Activated CD4-positive, alpha-beta T cell treated with anti-CD3 and anti-CD28 coated beads for 36 hours (primary cell): ENCODE data around the gene SLC5A3. TPM values are rescaled to one million over a fixed set of nuclear protein-coding genes. Genes with fewer than 3 reads are reported as not detected.

Source experiments
- ATAC-seq: fragments of 200-7000 bp; cut with Tn5 transposase; one replicate; pipeline ENCODE4 v1.10.0; 2021; ENCODE audit warnings: mild to moderate bottlenecking, moderate library complexity
- CTCF ChIA-PET: fragments of 350-600 bp; sonication (Branson Sonifier 250); formaldehyde crosslinking; loops from one replicate; lab custom pipeline; 2021; ENCODE audit warnings: antibody characterized with exemption; lab: Charles Lee
- POLR2A ChIA-PET: fragments of 350-600 bp; sonication (Branson Sonifier 250); formaldehyde crosslinking; loops from one replicate; lab custom pipeline; 2021; ENCODE audit warnings: antibody characterized with exemption, inconsistent platforms; lab: Charles Lee
- DNase-seq: peaks from one replicate; pipeline ENCODE4 v3.0.0-alpha.2; 2020
- H3K27ac Mint-ChIP-seq: one replicate; pipeline ENCODE4 v1.8.0; 2021; ENCODE audit warnings: mixed read lengths
- H3K27me3 Mint-ChIP-seq: one replicate; pipeline ENCODE4 v1.8.0; 2021; ENCODE audit warnings: mixed read lengths
- H3K36me3 Mint-ChIP-seq: one replicate; pipeline ENCODE4 v1.8.0; 2021; ENCODE audit warnings: low read depth, mixed read lengths
- H3K4me1 Mint-ChIP-seq: one replicate; pipeline ENCODE4 v1.8.0; 2021; ENCODE audit warnings: mixed read lengths
- H3K4me3 Mint-ChIP-seq: one replicate; pipeline ENCODE4 v1.8.0; 2021; ENCODE audit warnings: mild to moderate bottlenecking, moderate library complexity, mixed read lengths
- H3K9me3 Mint-ChIP-seq: one replicate; pipeline ENCODE4 v1.8.0; 2021; ENCODE audit warnings: low read depth, mixed read lengths
- intact Hi-C, 2 experiments: fragments of 100-400 bp; cut with DNase I in 1 of 2; cut with micrococcal nuclease in 1 of 2; formaldehyde crosslinking; loops; one replicate each; pipeline versions ENCODE4 v1.14.2 to v1.15.1; 2022 to 2024; cut with DNase I, micrococcal nuclease
- total RNA-seq, 2 experiments: library from RNA; stranded (reverse); gene quantifications; one replicate each; pipeline ENCODE4 v1.2.3, GENCODE V29; 2021

Gene SLC5A3
- total RNA-seq, 2 experiments from 2014 or later, result 18.2 to 22.9 TPM

GRCh38 chr21:34080710-34081109 is 7.3 kb downstream of the SLC5A3 start:
- POLR2A ChIA-PET, result no interaction called here
- H3K36me3 Mint-ChIP-seq, result peaks cover 79% of the 10 kb centered on the region
- H3K27me3 Mint-ChIP-seq, result no peaks in the 10 kb centered on the region
- H3K4me1 Mint-ChIP-seq, result peaks cover 83% of the 10 kb centered on the region
- ATAC-seq (no peak), DNase-seq (no peak)
- H3K27ac Mint-ChIP-seq, result peak overlapping the region; percentile 16
- CTCF ChIA-PET, result interaction anchor here (0.6 to 2.9 kb wide), 2 partner anchors 11 to 55 kb away, joined by 3 to 13 read pairs; no protein-coding TSS in a partner anchor
- intact Hi-C loops, result loop anchor here in 1 of 2 experiments (2.0 kb wide), 1 partner anchor 148 kb away; no protein-coding TSS in a partner anchor
- no peak overlapping the region for H3K4me3 Mint-ChIP-seq
- H3K9me3 Mint-ChIP-seq, result no peaks in the 10 kb centered on the region

- ChIA-PET POLR2A (interaction anchor here (0.8 kb wide), 1 partner anchor 8 kb away, joined by 3 read pairs; no protein-coding TSS in a partner anchor), CTCF (interaction anchor here (0.6 to 1.6 kb wide), 3 partner anchors 9 to 24 kb away, joined by 3 to 4 read pairs (median 3); partner anchors contain the start of genes MRPS6 and SLC5A3)
- H3K27ac Mint-ChIP-seq, result peak overlapping the region; percentile 75
- intact Hi-C loops, result no loop called here
- no peaks in the 10 kb centered on the region for H3K27me3 Mint-ChIP-seq
- no peak for ATAC-seq
- H3K4me1 Mint-ChIP-seq, result peaks cover 63% of the 10 kb centered on the region
- no peak overlapping the region for H3K4me3 Mint-ChIP-seq
- H3K9me3 Mint-ChIP-seq, result no peaks in the 10 kb centered on the region
- no peak for DNase-seq
- H3K36me3 Mint-ChIP-seq, result peaks cover 64% of the 10 kb centered on the region
Observed at GRCh38 chr21:34082769-34083168, 9.4 kb downstream of the SLC5A3 start.

GRCh38 chr21:34083357-34083756 is 10.0 kb downstream of the SLC5A3 start:
- intact Hi-C loops, result no loop called here
- CTCF ChIA-PET, result interaction anchor here (0.6 to 1.6 kb wide), 3 partner anchors 9 to 264 kb away, joined by 3 to 4 read pairs (median 4); partner anchors contain the start of genes MRPS6 and SLC5A3
- peak; percentile 43 for ATAC-seq
- POLR2A ChIA-PET, result interaction anchor here (0.8 kb wide), 1 partner anchor 8 kb away, joined by 3 read pairs; no protein-coding TSS in a partner anchor
- H3K36me3 Mint-ChIP-seq, result peaks cover 58% of the 10 kb centered on the region
- H3K9me3 Mint-ChIP-seq, result no peaks in the 10 kb centered on the region
- peaks cover 57% of the 10 kb centered on the region for H3K4me1 Mint-ChIP-seq
- DNase-seq, result no peak
- no peaks in the 10 kb centered on the region for H3K27me3 Mint-ChIP-seq
- H3K4me3 Mint-ChIP-seq, result no peak overlapping the region
- H3K27ac Mint-ChIP-seq, result peak overlapping the region; percentile 75

- intact Hi-C loops, result no loop called here
- DNase-seq (no peak), ATAC-seq (peak; percentile 23)
- Mint-ChIP-seq H3K4me3 (no peak overlapping the region), H3K4me1 (peaks cover 53% of the 10 kb centered on the region), H3K27ac (peak overlapping the region; percentile 52), H3K27me3 (no peaks in the 10 kb centered on the region), H3K36me3 (peaks cover 50% of the 10 kb centered on the region), H3K9me3 (no peaks in the 10 kb centered on the region)
- ChIA-PET CTCF (interaction anchor here (0.8 to 1.6 kb wide), 3 partner anchors 15 to 262 kb away, joined by 3 to 4 read pairs (median 3); no protein-coding TSS in a partner anchor), POLR2A (interaction anchor here (0.7 kb wide), 1 partner anchor 46 kb away, joined by 3 read pairs; no protein-coding TSS in a partner anchor)
Observed at GRCh38 chr21:34085129-34085528, 11.8 kb downstream of the SLC5A3 start.

- POLR2A ChIA-PET, result interaction anchor here (0.6 to 1.0 kb wide), 2 partner anchors 31 to 137 kb away, joined by 3 to 5 read pairs; no protein-coding TSS in a partner anchor
- intact Hi-C loops, result no loop called here
- CTCF ChIA-PET, result interaction anchor here (0.7 to 2.4 kb wide), 3 partner anchors 42 to 163 kb away, joined by 3 to 6 read pairs (median 4); no protein-coding TSS in a partner anchor
Observed at GRCh38 chr21:34086887-34087306, 13.5 kb downstream of the SLC5A3 start.

GRCh38 chr21:34088752-34089151 is 15.4 kb downstream of the SLC5A3 start:
- H3K9me3 Mint-ChIP-seq, result no peaks in the 10 kb centered on the region
- H3K27ac Mint-ChIP-seq, result no peak overlapping the region
- intact Hi-C loops, result no loop called here
- ChIA-PET POLR2A (no interaction called here), CTCF (interaction anchor here (0.6 to 0.9 kb wide), 2 partner anchors 12 to 495 kb away, joined by 3 read pairs; no protein-coding TSS in a partner anchor)
- no peaks in the 10 kb centered on the region for H3K27me3 Mint-ChIP-seq
- H3K36me3 Mint-ChIP-seq, result peaks cover 25% of the 10 kb centered on the region
- ATAC-seq (no peak), DNase-seq (no peak)
- H3K4me3 Mint-ChIP-seq, result no peak overlapping the region
- H3K4me1 Mint-ChIP-seq, result peaks cover 45% of the 10 kb centered on the region

More at GRCh38 chr21:34086887-34087306, 13.5 kb downstream of the SLC5A3 start:
- H3K9me3 Mint-ChIP-seq, result no peaks in the 10 kb centered on the region
- peaks cover 43% of the 10 kb centered on the region for H3K36me3 Mint-ChIP-seq
- H3K27ac Mint-ChIP-seq, result no peak overlapping the region
- H3K27me3 Mint-ChIP-seq, result no peaks in the 10 kb centered on the region
- H3K4me1 Mint-ChIP-seq, result peaks cover 51% of the 10 kb centered on the region
- DNase-seq, result peak; percentile 17
- no peak overlapping the region for H3K4me3 Mint-ChIP-seq
- ATAC-seq, result peak; percentile 9

- CTCF ChIA-PET, result interaction anchor here (0.5 to 4.4 kb wide), 11 partner anchors 8 to 767 kb away, joined by 3 to 29 read pairs (median 8); partner anchors contain the start of genes MRPS6 and SLC5A3
- H3K4me3 Mint-ChIP-seq, result no peak overlapping the region
- ATAC-seq (no peak), DNase-seq (no peak)
- no peaks in the 10 kb centered on the region for H3K9me3 Mint-ChIP-seq
- no peaks in the 10 kb centered on the region for H3K27me3 Mint-ChIP-seq
- H3K4me1 Mint-ChIP-seq, result peaks cover 46% of the 10 kb centered on the region
- POLR2A ChIA-PET, result no interaction called here
- peak overlapping the region; percentile 3 for H3K27ac Mint-ChIP-seq
- intact Hi-C loops, result loop anchor here in 1 of 2 experiments (5.0 kb wide), 1 partner anchor 44 kb away; no protein-coding TSS in a partner anchor
- H3K36me3 Mint-ChIP-seq, result peaks cover 37% of the 10 kb centered on the region
Observed at GRCh38 chr21:34091032-34091431, 17.7 kb downstream of the SLC5A3 start.

GRCh38 chr21:34091607-34092006 is 18.2 kb downstream of the SLC5A3 start:
- DNase-seq (no peak), ATAC-seq (no peak)
- intact Hi-C loops, result loop anchor here in 1 of 2 experiments (5.0 kb wide), 1 partner anchor 44 kb away; no protein-coding TSS in a partner anchor
- CTCF ChIA-PET, result interaction anchor here (0.7 to 4.4 kb wide), 11 partner anchors 10 to 256 kb away, joined by 3 to 29 read pairs (median 7); partner anchors contain the start of genes MRPS6 and SLC5A3
- POLR2A ChIA-PET, result no interaction called here
- Mint-ChIP-seq H3K36me3 (peaks cover 42% of the 10 kb centered on the region), H3K27ac (no peak overlapping the region), H3K4me1 (peaks cover 48% of the 10 kb centered on the region), H3K4me3 (no peak overlapping the region), H3K9me3 (no peaks in the 10 kb centered on the region), H3K27me3 (no peaks in the 10 kb centered on the region)

- Mint-ChIP-seq H3K27me3 (no peaks in the 10 kb centered on the region), H3K4me3 (no peak overlapping the region), H3K4me1 (peaks cover 55% of the 10 kb centered on the region), H3K27ac (peak overlapping the region; percentile 17), H3K36me3 (peaks cover 49% of the 10 kb centered on the region), H3K9me3 (no peaks in the 10 kb centered on the region)
- intact Hi-C loops, result loop anchor here in 1 of 2 experiments (5.0 kb wide), 1 partner anchor 45 kb away; no protein-coding TSS in a partner anchor
- peak; percentile 53 for ATAC-seq
- DNase-seq, result no peak
- ChIA-PET POLR2A (interaction anchor here (0.6 to 0.9 kb wide), 3 partner anchors 16 to 40 kb away, joined by 3 to 7 read pairs (median 3); no protein-coding TSS in a partner anchor), CTCF (interaction anchor here (0.7 to 4.4 kb wide), 14 partner anchors 9 to 448 kb away, joined by 3 to 29 read pairs (median 4); partner anchors contain the start of genes MRPS6 and SLC5A3)
Observed at GRCh38 chr21:34092262-34092921, 19.0 kb downstream of the SLC5A3 start.

GRCh38 chr21:34093083-34093482 is 19.7 kb downstream of the SLC5A3 start:
- H3K27me3 Mint-ChIP-seq, result no peaks in the 10 kb centered on the region
- DNase-seq (no peak), ATAC-seq (no peak)
- H3K4me3 Mint-ChIP-seq, result no peak overlapping the region
- no peaks in the 10 kb centered on the region for H3K9me3 Mint-ChIP-seq
- H3K36me3 Mint-ChIP-seq, result peaks cover 56% of the 10 kb centered on the region
- ChIA-PET POLR2A (interaction anchor here (0.6 to 0.9 kb wide), 2 partner anchors 17 to 22 kb away, joined by 3 to 7 read pairs; no protein-coding TSS in a partner anchor), CTCF (interaction anchor here (0.6 to 4.4 kb wide), 10 partner anchors 9 to 448 kb away, joined by 3 to 29 read pairs (median 4); partner anchors contain the start of genes MRPS6 and SLC5A3)
- intact Hi-C loops, result loop anchor here in 1 of 2 experiments (5.0 kb wide), 1 partner anchor 46 kb away; no protein-coding TSS in a partner anchor
- no peak overlapping the region for H3K27ac Mint-ChIP-seq
- H3K4me1 Mint-ChIP-seq, result peaks cover 60% of the 10 kb centered on the region
